Endometrial microvascular endothelial cells (primary cell): ENCODE data around the gene RUSC2. TPM values are rescaled to one million over a fixed set of nuclear protein-coding genes. Genes with fewer than 3 reads are reported as not detected.

Experiments
- in situ Hi-C: cut with HindIII; loops from 2 replicates; pipeline ENCODE4 v1.10.0; 2017; ENCODE audit warnings: low sequenced_read_pairs, low pct_unique_long_range_greater_than_20kb; ENCODE audit errors: inconsistent ontology term
- total RNA-seq: library from RNA; depleted of rRNA; stranded (reverse); fragments of >200 nt; gene quantifications from one replicate; pipeline ENCODE4 v1.2.3, GENCODE V29; 2015; ENCODE audit errors: inconsistent ontology term

RUSC2 gene
- total RNA-seq, 1 donor from 2014 or later: 35.9 TPM

- in situ Hi-C loops: loop anchor here (25.0 kb wide), 1 partner anchor 376 kb away; the partner anchor contains the start of genes ATOSB and STOML2
Measured at GRCh38 chr9:35488566-35489312, 1.2 kb upstream of the RUSC2 start.

- in situ Hi-C loops: loop anchor here (25.0 kb wide), 1 partner anchor 378 kb away; the partner anchor contains the start of genes ATOSB and STOML2
Measured at GRCh38 chr9:35490155-35490909, 421 bp downstream of the RUSC2 start.

- in situ Hi-C loops: loop anchor here (25.0 kb wide), 1 partner anchor 379 kb away; the partner anchor contains the start of genes ATOSB and STOML2
Measured at GRCh38 chr9:35490910-35491465, 1.1 kb downstream of the RUSC2 start.

- in situ Hi-C loops: loop anchor here (25.0 kb wide), 1 partner anchor 381 kb away; the partner anchor contains the start of genes ATOSB and STOML2
Measured at GRCh38 chr9:35493119-35493518, 3.2 kb downstream of the RUSC2 start.

GRCh38 chr9:35495984-35496383 lies 6.1 kb downstream of the RUSC2 start:
- in situ Hi-C loops: loop anchor here (25.0 kb wide), 1 partner anchor 384 kb away; the partner anchor contains the start of genes ATOSB and STOML2

- in situ Hi-C loops: loop anchor here (25.0 kb wide), 1 partner anchor 386 kb away; the partner anchor contains the start of genes ATOSB and STOML2
Measured at GRCh38 chr9:35498245-35498644, 8.3 kb downstream of the RUSC2 start.

GRCh38 chr9:35499029-35499700 lies 9.3 kb downstream of the RUSC2 start:
- in situ Hi-C loops: loop anchor here (25.0 kb wide), 1 partner anchor 387 kb away; the partner anchor contains the start of genes ATOSB and STOML2

- in situ Hi-C loops: loop anchor here (25.0 kb wide), 1 partner anchor 387 kb away; the partner anchor contains the start of genes ATOSB and STOML2
Measured at GRCh38 chr9:35499701-35500030, 9.8 kb downstream of the RUSC2 start.

GRCh38 chr9:35500130-35500748 lies 10.3 kb downstream of the RUSC2 start:
- in situ Hi-C loops: no loop called here

GRCh38 chr9:35501946-35502345 lies 12.0 kb downstream of the RUSC2 start:
- in situ Hi-C loops: no loop called here

GRCh38 chr9:35506359-35506758 lies 16.4 kb downstream of the RUSC2 start:
- in situ Hi-C loops: no loop called here

GRCh38 chr9:35508069-35508468 lies 18.2 kb downstream of the RUSC2 start:
- in situ Hi-C loops: no loop called here

GRCh38 chr9:35510383-35510753 lies 20.5 kb downstream of the RUSC2 start:
- in situ Hi-C loops: no loop called here

- in situ Hi-C loops: no loop called here
Measured at GRCh38 chr9:35510754-35511428, 21.0 kb downstream of the RUSC2 start.

- in situ Hi-C loops: no loop called here
Measured at GRCh38 chr9:35511453-35511852, 21.5 kb downstream of the RUSC2 start.

- in situ Hi-C loops: no loop called here
Measured at GRCh38 chr9:35515766-35516165, 25.9 kb downstream of the RUSC2 start.

GRCh38 chr9:35516479-35516878 lies 26.6 kb downstream of the RUSC2 start:
- in situ Hi-C loops: no loop called here

- in situ Hi-C loops: no loop called here
Measured at GRCh38 chr9:35517131-35517530, 27.2 kb downstream of the RUSC2 start.
